Thoracic aorta (tissue), 2 donors: ENCODE measurements around the gene MYO6. TPM values are rescaled to one million over a fixed set of nuclear protein-coding genes. Genes with fewer than 3 reads are reported as not detected.

Source experiments
- ATAC-seq: fragments of 150-250 bp; one replicate; pipeline ENCODE4 v1.8.0; 2017; ENCODE audit warnings: low read depth; ENCODE audit not compliant: insufficient number of reproducible peaks, low FRiP score
- DNase-seq: peaks from one replicate; pipeline ENCODE4 v3.0.0-alpha.2; 2020; ENCODE audit warnings: low spot score
- H3K27ac ChIP-seq, 2 donors: fragments of 200-600 bp; sonication (generic); 1 replicate in 1 of 2; 2 replicates in 1 of 2; pipeline ENCODE4 v1.5.1; 2016; ENCODE audit warnings: mild to moderate bottlenecking in 2 of 2, moderate library complexity in 2 of 2
- H3K27me3 ChIP-seq: fragments of 200-600 bp; sonication (generic); replicated peaks from 2 replicates; pipeline ENCODE4 v1.6.0; 2016; ENCODE audit warnings: mild to moderate bottlenecking; ENCODE audit not compliant: insufficient read depth
- H3K36me3 ChIP-seq: fragments of 200-600 bp; sonication (generic); one replicate; pipeline ENCODE4 v1.5.1; 2016
- H3K4me1 ChIP-seq, 2 donors: fragments of 200-600 bp; sonication (generic); 1 replicate in 1 of 2; 2 replicates in 1 of 2; pipeline versions ENCODE4 v1.5.1 to v1.6.0; 2016; ENCODE audit warnings: low read depth in 2 of 2, mild to moderate bottlenecking in 1 of 2; ENCODE audit not compliant: control insufficient read depth in 1 of 2
- H3K4me3 ChIP-seq: fragments of 200-600 bp; sonication (generic); 2 replicates; pipeline ENCODE4 v1.5.1; 2016; ENCODE audit warnings: mild to moderate bottlenecking
- H3K9me3 ChIP-seq: fragments of 200-600 bp; sonication (generic); 2 replicates; pipeline ENCODE4 v1.5.1; 2016
- total RNA-seq, 2 donors: library from RNA; depleted of rRNA; stranded (reverse); fragments of >200 nt; gene quantifications; one replicate each; pipeline versions ENCODE4 v1.1.0 to v1.2.3, GENCODE V29; 2016
- TF ChIP-seq, protein P1 (sequence below): fragments of 200-600 bp; sonication (generic); IDR thresholded peaks from one replicate; pipeline ENCODE4 v1.5.1; 2019; ENCODE audit warnings: antibody characterized with exemption

MYO6 gene
- total RNA-seq, 2 donors from 2014 or later, result 23.8 to 30.1 TPM

DNA sequence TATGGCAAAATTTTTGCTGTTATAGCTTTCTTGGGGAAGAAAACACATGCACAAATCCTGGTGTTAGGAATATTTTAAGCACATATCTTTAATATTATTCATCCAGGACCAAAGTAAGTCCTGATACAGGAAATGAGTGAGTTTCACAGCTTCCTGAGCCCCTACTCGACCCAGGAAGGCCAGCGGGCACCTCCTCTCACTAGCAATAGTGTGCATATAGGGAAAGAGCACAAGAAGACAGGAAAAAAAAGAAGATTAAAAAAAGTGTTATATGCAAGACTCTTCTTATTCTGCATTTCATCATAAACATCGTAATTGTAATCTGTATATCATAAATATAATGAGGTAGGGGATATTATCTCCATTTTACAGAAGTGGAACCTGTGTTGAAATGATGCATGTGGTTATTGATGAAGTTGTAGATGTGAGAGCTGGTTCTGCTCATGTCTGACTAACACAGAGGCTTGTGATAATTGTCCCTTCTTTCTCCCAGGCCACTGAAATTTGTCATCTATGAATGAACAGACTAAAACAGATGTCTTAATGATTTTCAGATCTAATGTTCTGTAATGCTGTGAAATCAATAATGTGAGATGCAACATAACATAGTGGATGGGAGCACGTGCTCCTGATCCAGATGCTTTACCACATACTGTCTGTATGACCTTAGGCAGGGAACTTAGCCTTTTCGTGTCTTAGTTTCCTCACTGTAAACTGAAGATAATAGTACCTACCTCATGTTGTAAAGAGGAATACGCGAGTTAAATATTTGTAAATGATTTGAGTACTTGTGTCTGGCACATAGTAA lies 101.2 kb downstream of the MYO6 start:
- Histone ChIP-seq H3K27me3 (no peaks in the 10 kb centered on the region), H3K27ac (peak overlapping the region in 1 of 2 donors; percentile 23), H3K4me1 (peaks cover 7 to 22% of the 10 kb centered on the region in 2 donors), H3K4me3 (peak overlapping the region; percentile 32), H3K36me3 (no peaks in the 10 kb centered on the region), H3K9me3 (no peaks in the 10 kb centered on the region)
- DNase-seq (no peak), ATAC-seq (no peak)
- TF ChIP-seq, protein P1, sequence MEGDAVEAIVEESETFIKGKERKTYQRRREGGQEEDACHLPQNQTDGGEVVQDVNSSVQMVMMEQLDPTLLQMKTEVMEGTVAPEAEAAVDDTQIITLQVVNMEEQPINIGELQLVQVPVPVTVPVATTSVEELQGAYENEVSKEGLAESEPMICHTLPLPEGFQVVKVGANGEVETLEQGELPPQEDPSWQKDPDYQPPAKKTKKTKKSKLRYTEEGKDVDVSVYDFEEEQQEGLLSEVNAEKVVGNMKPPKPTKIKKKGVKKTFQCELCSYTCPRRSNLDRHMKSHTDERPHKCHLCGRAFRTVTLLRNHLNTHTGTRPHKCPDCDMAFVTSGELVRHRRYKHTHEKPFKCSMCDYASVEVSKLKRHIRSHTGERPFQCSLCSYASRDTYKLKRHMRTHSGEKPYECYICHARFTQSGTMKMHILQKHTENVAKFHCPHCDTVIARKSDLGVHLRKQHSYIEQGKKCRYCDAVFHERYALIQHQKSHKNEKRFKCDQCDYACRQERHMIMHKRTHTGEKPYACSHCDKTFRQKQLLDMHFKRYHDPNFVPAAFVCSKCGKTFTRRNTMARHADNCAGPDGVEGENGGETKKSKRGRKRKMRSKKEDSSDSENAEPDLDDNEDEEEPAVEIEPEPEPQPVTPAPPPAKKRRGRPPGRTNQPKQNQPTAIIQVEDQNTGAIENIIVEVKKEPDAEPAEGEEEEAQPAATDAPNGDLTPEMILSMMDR, result no peak

GRCh38 chr6:75852721-75853120 lies 103.7 kb downstream of the MYO6 start:
- H3K27ac ChIP-seq, result no peak overlapping the region
- no peak overlapping the region for H3K4me3 ChIP-seq
- TF ChIP-seq, protein P1, result no peak
- DNase-seq (no peak), ATAC-seq (no peak)
- H3K36me3 ChIP-seq, result no peaks in the 10 kb centered on the region
- H3K9me3 ChIP-seq, result no peaks in the 10 kb centered on the region
- H3K27me3 ChIP-seq, result no peaks in the 10 kb centered on the region
- peaks cover 7 to 22% of the 10 kb centered on the region in 2 donors for H3K4me1 ChIP-seq

- TF ChIP-seq, protein P1, result no peak
- no peak for ATAC-seq
- Histone ChIP-seq H3K36me3 (no peaks in the 10 kb centered on the region), H3K4me1 (peaks cover 7 to 19% of the 10 kb centered on the region in 2 donors), H3K27ac (no peak overlapping the region), H3K4me3 (no peak overlapping the region), H3K9me3 (no peaks in the 10 kb centered on the region), H3K27me3 (no peaks in the 10 kb centered on the region)
- no peak for DNase-seq
These were observed 104.8 kb downstream of the MYO6 start for GRCh38 chr6:75853806-75854205.

- no peak for ATAC-seq
- no peak for DNase-seq
These were observed 106.0 kb downstream of the MYO6 start for GRCh38 chr6:75855052-75855451.

GRCh38 chr6:75856902-75857301 lies 107.9 kb downstream of the MYO6 start:
- Histone ChIP-seq H3K4me1 (no peaks in the 10 kb centered on the region), H3K36me3 (peaks cover 5% of the 10 kb centered on the region), H3K27me3 (no peaks in the 10 kb centered on the region), H3K4me3 (no peak overlapping the region), H3K27ac (no peak overlapping the region), H3K9me3 (no peaks in the 10 kb centered on the region)
- TF ChIP-seq, protein P1, result no peak
- DNase-seq, result no peak
- ATAC-seq, result no peak

More at GRCh38 chr6:75855052-75855451, 106.0 kb downstream of the MYO6 start:
- Histone ChIP-seq H3K36me3 (peaks cover 5% of the 10 kb centered on the region), H3K27me3 (no peaks in the 10 kb centered on the region), H3K27ac (no peak overlapping the region), H3K9me3 (no peaks in the 10 kb centered on the region), H3K4me1 (peaks cover under 1 to 6% of the 10 kb centered on the region in 2 donors), H3K4me3 (no peak overlapping the region)
- TF ChIP-seq, protein P1, result peak; percentile 57
